HL-60 (cell line): ENCODE data around the gene DNAI2.

Experiments
- DNase-seq, 2 experiments: peaks; one replicate each; pipeline ENCODE4 v3.0.0-alpha.2; 2010 to 2020; ENCODE audit warnings: low read depth in 1 of 2, low spot score in 1 of 2
- H3K27ac ChIP-seq: fragments of 250-450 bp; sonication (Bioruptor Pico); replicated peaks from 2 replicates; pipeline ENCODE4 v1.5.1; 2020; ENCODE audit warnings: mild to moderate bottlenecking, moderate library complexity
- H3K27me3 ChIP-seq: fragments of 250-450 bp; sonication (Bioruptor Pico); 2 replicates; pipeline ENCODE4 v1.5.1; 2021; ENCODE audit warnings: mild to moderate bottlenecking, moderate library complexity; ENCODE audit not compliant: insufficient read depth, poor library complexity, severe bottlenecking
- H3K4me3 ChIP-seq: replicated peaks from 2 replicates; pipeline ENCODE4 v1.5.1; 2011; ENCODE audit warnings: mild to moderate bottlenecking, control low read depth, low read length; ENCODE audit not compliant: insufficient read depth
- GABPA ChIP-seq: IDR thresholded peaks from 2 replicates; pipeline ENCODE4 v1.6.1; 2012; ENCODE audit warnings: low read depth
- POLR2AphosphoS5 ChIP-seq: IDR thresholded peaks from 2 replicates; pipeline ENCODE4 v1.6.1; 2012; ENCODE audit warnings: low read depth
- REST ChIP-seq: IDR thresholded peaks from 2 replicates; pipeline ENCODE4 v1.6.1; 2012; ENCODE audit warnings: low read depth; ENCODE audit not compliant: insufficient replicate concordance
- SPI1 ChIP-seq: IDR thresholded peaks from 2 replicates; pipeline ENCODE4 v1.6.1; 2012; ENCODE audit warnings: low read depth, mild to moderate bottlenecking, borderline replicate concordance
- TF ChIP-seq, protein P1 (sequence below): IDR thresholded peaks from one replicate; pipeline ENCODE4 v1.5.1; 2011; ENCODE audit warnings: low read length, control low read depth, inconsistent platforms; ENCODE audit not compliant: insufficient read depth

Gene DNAI2

DNA sequence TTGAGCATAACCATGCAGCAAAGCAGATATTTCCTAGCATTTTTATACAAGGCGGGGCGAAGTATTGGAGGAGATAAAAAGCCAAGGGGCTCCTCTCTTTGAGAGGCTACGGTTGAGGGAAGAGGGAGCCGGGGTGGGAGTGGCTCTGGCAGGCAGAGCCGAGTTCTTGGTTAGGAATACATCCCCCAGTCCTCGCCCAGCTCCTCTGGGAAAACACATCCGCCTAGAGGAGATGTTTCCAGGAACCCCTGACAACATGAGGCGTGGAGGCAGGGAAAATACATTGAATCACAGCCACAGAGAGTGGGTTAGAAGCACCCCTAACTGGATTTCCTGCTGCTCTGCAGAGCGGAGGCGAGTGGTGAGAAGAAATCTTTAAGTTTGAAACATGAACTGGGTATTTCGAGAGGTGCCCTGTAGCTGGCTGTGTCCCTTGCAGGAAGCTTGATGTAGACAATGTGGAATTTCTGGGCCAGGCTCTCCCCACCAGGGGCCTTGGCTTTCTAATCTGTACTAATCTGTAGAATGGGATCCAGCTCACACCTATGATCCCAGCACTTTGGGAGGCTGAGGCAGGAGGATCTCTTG is 33.3 kb upstream of the DNAI2 start:
- no peak overlapping the region for H3K4me3 ChIP-seq
- no peak for TF ChIP-seq SPI1
- TF ChIP-seq GABPA = no peak
- TF ChIP-seq POLR2AphosphoS5 = no peak
- TF ChIP-seq, protein P1, sequence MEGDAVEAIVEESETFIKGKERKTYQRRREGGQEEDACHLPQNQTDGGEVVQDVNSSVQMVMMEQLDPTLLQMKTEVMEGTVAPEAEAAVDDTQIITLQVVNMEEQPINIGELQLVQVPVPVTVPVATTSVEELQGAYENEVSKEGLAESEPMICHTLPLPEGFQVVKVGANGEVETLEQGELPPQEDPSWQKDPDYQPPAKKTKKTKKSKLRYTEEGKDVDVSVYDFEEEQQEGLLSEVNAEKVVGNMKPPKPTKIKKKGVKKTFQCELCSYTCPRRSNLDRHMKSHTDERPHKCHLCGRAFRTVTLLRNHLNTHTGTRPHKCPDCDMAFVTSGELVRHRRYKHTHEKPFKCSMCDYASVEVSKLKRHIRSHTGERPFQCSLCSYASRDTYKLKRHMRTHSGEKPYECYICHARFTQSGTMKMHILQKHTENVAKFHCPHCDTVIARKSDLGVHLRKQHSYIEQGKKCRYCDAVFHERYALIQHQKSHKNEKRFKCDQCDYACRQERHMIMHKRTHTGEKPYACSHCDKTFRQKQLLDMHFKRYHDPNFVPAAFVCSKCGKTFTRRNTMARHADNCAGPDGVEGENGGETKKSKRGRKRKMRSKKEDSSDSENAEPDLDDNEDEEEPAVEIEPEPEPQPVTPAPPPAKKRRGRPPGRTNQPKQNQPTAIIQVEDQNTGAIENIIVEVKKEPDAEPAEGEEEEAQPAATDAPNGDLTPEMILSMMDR = no peak
- no peaks in the 10 kb centered on the region for H3K27me3 ChIP-seq
- no peak overlapping the region for H3K27ac ChIP-seq
- no peak for DNase-seq

- Histone ChIP-seq H3K4me3 (no peak overlapping the region), H3K27me3 (no peaks in the 10 kb centered on the region), H3K27ac (no peak overlapping the region)
- TF ChIP-seq POLR2AphosphoS5 (no peak), SPI1 (no peak), GABPA (no peak), REST (no peak)
- TF ChIP-seq, protein P1 = no peak
- DNase-seq = no peak
Measured at GRCh38 chr17:74241431-74241830, 32.6 kb upstream of the DNAI2 start.

- DNase-seq = no peak
- no peak overlapping the region for H3K27ac ChIP-seq
- H3K27me3 ChIP-seq = no peaks in the 10 kb centered on the region
- TF ChIP-seq POLR2AphosphoS5 (no peak), SPI1 (no peak), GABPA (no peak), REST (no peak)
- TF ChIP-seq, protein P1 = no peak
- no peak overlapping the region for H3K4me3 ChIP-seq
Measured at GRCh38 chr17:74241847-74242246, 32.2 kb upstream of the DNAI2 start.
